Measurements from ENCODE around the gene BEAN1. TPM values are rescaled to one million over a fixed set of nuclear protein-coding genes. Genes with fewer than 3 reads are reported as not detected.
"Not testable (repeated sequence)": the region's sequence is repeated elsewhere in the genome, so short reads cannot be mapped to it uniquely, and the experiment has no call there.

BEAN1 gene
- total RNA-seq, 1 experiment from 2014 or later: not detected

- H3K9me3 ChIP-seq (replicated peaks): no peaks in the 10 kb centered on the region
- peak in 1 of 2 experiments; percentile 17 for DNase-seq (ENCODE audit: low read depth in 1 of 2, low spot score in 2 of 2)
- H3K4me3 ChIP-seq: no peak overlapping the region
- H3K27me3 ChIP-seq (replicated peaks): no peaks in the 10 kb centered on the region
- no peaks in the 10 kb centered on the region for H3K36me3 ChIP-seq
- no peaks in the 10 kb centered on the region for H3K4me1 ChIP-seq (replicated peaks)
- H3K27ac ChIP-seq: no peak overlapping the region
Observed at GRCh38 chr16:66489385-66489784, 62.3 kb downstream of the BEAN1 start.

- H3K9me3 ChIP-seq (replicated peaks): no peaks in the 10 kb centered on the region
- H3K36me3 ChIP-seq: no peaks in the 10 kb centered on the region
- H3K27me3 ChIP-seq (replicated peaks): no peaks in the 10 kb centered on the region
- no peak overlapping the region for H3K4me3 ChIP-seq
- H3K27ac ChIP-seq: no peak overlapping the region
- DNase-seq (ENCODE audit: low read depth in 1 of 2, low spot score in 2 of 2): peak in 1 of 2 experiments; percentile 14
- H3K4me1 ChIP-seq (replicated peaks): no peaks in the 10 kb centered on the region
Observed at GRCh38 chr16:66489818-66490217, 62.7 kb downstream of the BEAN1 start.

- H3K27ac ChIP-seq: no peak overlapping the region
- H3K9me3 ChIP-seq (replicated peaks): no peaks in the 10 kb centered on the region
- H3K4me3 ChIP-seq: no peak overlapping the region
- no peaks in the 10 kb centered on the region for H3K36me3 ChIP-seq
- no peaks in the 10 kb centered on the region for H3K27me3 ChIP-seq (replicated peaks)
- no peaks in the 10 kb centered on the region for H3K4me1 ChIP-seq (replicated peaks)
- peak in 1 of 2 experiments; percentile 45 for DNase-seq (ENCODE audit: low read depth in 1 of 2, low spot score in 2 of 2)
Observed at GRCh38 chr16:66490774-66491715, 64.0 kb downstream of the BEAN1 start.

GRCh38 chr16:66491716-66492064 is 64.6 kb downstream of the BEAN1 start:
- peak in 1 of 2 experiments; percentile 30 for DNase-seq (ENCODE audit: low read depth in 1 of 2, low spot score in 2 of 2)
- H3K36me3 ChIP-seq: no peaks in the 10 kb centered on the region
- no peaks in the 10 kb centered on the region for H3K4me1 ChIP-seq (replicated peaks)
- no peaks in the 10 kb centered on the region for H3K27me3 ChIP-seq (replicated peaks)
- no peak overlapping the region for H3K27ac ChIP-seq
- no peak overlapping the region for H3K4me3 ChIP-seq
- no peaks in the 10 kb centered on the region for H3K9me3 ChIP-seq (replicated peaks)

GRCh38 chr16:66493490-66494401 is 66.7 kb downstream of the BEAN1 start:
- peak in 1 of 2 experiments; percentile 32 for DNase-seq (ENCODE audit: low read depth in 1 of 2, low spot score in 2 of 2)
- H3K4me1 ChIP-seq (replicated peaks): no peaks in the 10 kb centered on the region
- H3K9me3 ChIP-seq (replicated peaks): no peaks in the 10 kb centered on the region
- no peak overlapping the region for H3K27ac ChIP-seq
- no peak overlapping the region for H3K4me3 ChIP-seq
- no peaks in the 10 kb centered on the region for H3K36me3 ChIP-seq
- H3K27me3 ChIP-seq (replicated peaks): no peaks in the 10 kb centered on the region

GRCh38 chr16:66494916-66495315 is 67.8 kb downstream of the BEAN1 start:
- Histone ChIP-seq H3K27me3 (replicated peaks) (no peaks in the 10 kb centered on the region), H3K4me1 (replicated peaks) (no peaks in the 10 kb centered on the region), H3K9me3 (replicated peaks) (no peaks in the 10 kb centered on the region), H3K4me3 (no peak overlapping the region), H3K36me3 (no peaks in the 10 kb centered on the region), H3K27ac (no peak overlapping the region)
- peak in 1 of 2 experiments; percentile 12 for DNase-seq (ENCODE audit: low read depth in 1 of 2, low spot score in 2 of 2)

GRCh38 chr16:66495440-66495839 is 68.3 kb downstream of the BEAN1 start:
- H3K9me3 ChIP-seq (replicated peaks): no peaks in the 10 kb centered on the region
- DNase-seq (ENCODE audit: low read depth in 1 of 2, low spot score in 2 of 2): peak in 1 of 2 experiments; percentile 31
- no peaks in the 10 kb centered on the region for H3K36me3 ChIP-seq
- no peaks in the 10 kb centered on the region for H3K27me3 ChIP-seq (replicated peaks)
- H3K4me1 ChIP-seq (replicated peaks): no peaks in the 10 kb centered on the region
- H3K27ac ChIP-seq: no peak overlapping the region
- H3K4me3 ChIP-seq: no peak overlapping the region

GRCh38 chr16:66496226-66496625 is 69.1 kb downstream of the BEAN1 start:
- not testable (repeated sequence) for H3K4me1 ChIP-seq (replicated peaks); H3K36me3 ChIP-seq; H3K27me3 ChIP-seq (replicated peaks); H3K9me3 ChIP-seq (replicated peaks); H3K4me3 ChIP-seq; H3K27ac ChIP-seq
- peak in 1 of 2 experiments; percentile 14 for DNase-seq (ENCODE audit: low read depth in 1 of 2, low spot score in 2 of 2)

- not testable (repeated sequence) for H3K4me3 ChIP-seq; H3K36me3 ChIP-seq; H3K27me3 ChIP-seq (replicated peaks); H3K27ac ChIP-seq; H3K9me3 ChIP-seq (replicated peaks); H3K4me1 ChIP-seq (replicated peaks); DNase-seq (ENCODE audit: low read depth in 1 of 2, low spot score in 2 of 2)
Observed at GRCh38 chr16:66497921-66498320, 70.8 kb downstream of the BEAN1 start.

GRCh38 chr16:66501563-66501962 is 74.5 kb downstream of the BEAN1 start:
- not testable (repeated sequence) for H3K4me3 ChIP-seq; H3K9me3 ChIP-seq (replicated peaks); DNase-seq (ENCODE audit: low read depth in 1 of 2, low spot score in 2 of 2); H3K4me1 ChIP-seq (replicated peaks); H3K36me3 ChIP-seq; H3K27ac ChIP-seq; H3K27me3 ChIP-seq (replicated peaks)

- H3K36me3 ChIP-seq: no peaks in the 10 kb centered on the region
- no peak overlapping the region for H3K4me3 ChIP-seq
- H3K9me3 ChIP-seq (replicated peaks): no peaks in the 10 kb centered on the region
- no peaks in the 10 kb centered on the region for H3K4me1 ChIP-seq (replicated peaks)
- no peak overlapping the region for H3K27ac ChIP-seq
- peak in 1 of 2 experiments; percentile 38 for DNase-seq (ENCODE audit: low read depth in 1 of 2, low spot score in 2 of 2)
- no peaks in the 10 kb centered on the region for H3K27me3 ChIP-seq (replicated peaks)
Observed at GRCh38 chr16:66502020-66502913, 75.2 kb downstream of the BEAN1 start.

GRCh38 chr16:66503030-66503429 is 75.9 kb downstream of the BEAN1 start:
- peaks cover 2% of the 10 kb centered on the region for H3K4me1 ChIP-seq (replicated peaks)
- DNase-seq (ENCODE audit: low read depth in 1 of 2, low spot score in 2 of 2): peak in 1 of 2 experiments; percentile 19
- no peaks in the 10 kb centered on the region for H3K36me3 ChIP-seq
- no peak overlapping the region for H3K4me3 ChIP-seq
- no peaks in the 10 kb centered on the region for H3K27me3 ChIP-seq (replicated peaks)
- no peak overlapping the region for H3K27ac ChIP-seq
- H3K9me3 ChIP-seq (replicated peaks): no peaks in the 10 kb centered on the region

- no peak for DNase-seq (ENCODE audit: low read depth in 1 of 2, low spot score in 2 of 2)
- Histone ChIP-seq H3K4me1 (replicated peaks) (peaks cover 8% of the 10 kb centered on the region), H3K4me3 (no peak overlapping the region), H3K27ac (no peak overlapping the region), H3K36me3 (no peaks in the 10 kb centered on the region), H3K27me3 (replicated peaks) (no peaks in the 10 kb centered on the region), H3K9me3 (replicated peaks) (no peaks in the 10 kb centered on the region)
Observed at GRCh38 chr16:66503612-66504011, 76.5 kb downstream of the BEAN1 start.

Measured in SJSA1 (cell line).